ENCODE data around the gene GRM4. TPM values are rescaled to one million over a fixed set of nuclear protein-coding genes. Genes with fewer than 3 reads are reported as not detected.
A peak's percentile ranks its signal among the peaks of the same experiment; 100 is the strongest.

The GRM4 gene
- total RNA-seq, 2 experiments from 2014 or later = 0.27 TPM; not detected in 1

DNA sequence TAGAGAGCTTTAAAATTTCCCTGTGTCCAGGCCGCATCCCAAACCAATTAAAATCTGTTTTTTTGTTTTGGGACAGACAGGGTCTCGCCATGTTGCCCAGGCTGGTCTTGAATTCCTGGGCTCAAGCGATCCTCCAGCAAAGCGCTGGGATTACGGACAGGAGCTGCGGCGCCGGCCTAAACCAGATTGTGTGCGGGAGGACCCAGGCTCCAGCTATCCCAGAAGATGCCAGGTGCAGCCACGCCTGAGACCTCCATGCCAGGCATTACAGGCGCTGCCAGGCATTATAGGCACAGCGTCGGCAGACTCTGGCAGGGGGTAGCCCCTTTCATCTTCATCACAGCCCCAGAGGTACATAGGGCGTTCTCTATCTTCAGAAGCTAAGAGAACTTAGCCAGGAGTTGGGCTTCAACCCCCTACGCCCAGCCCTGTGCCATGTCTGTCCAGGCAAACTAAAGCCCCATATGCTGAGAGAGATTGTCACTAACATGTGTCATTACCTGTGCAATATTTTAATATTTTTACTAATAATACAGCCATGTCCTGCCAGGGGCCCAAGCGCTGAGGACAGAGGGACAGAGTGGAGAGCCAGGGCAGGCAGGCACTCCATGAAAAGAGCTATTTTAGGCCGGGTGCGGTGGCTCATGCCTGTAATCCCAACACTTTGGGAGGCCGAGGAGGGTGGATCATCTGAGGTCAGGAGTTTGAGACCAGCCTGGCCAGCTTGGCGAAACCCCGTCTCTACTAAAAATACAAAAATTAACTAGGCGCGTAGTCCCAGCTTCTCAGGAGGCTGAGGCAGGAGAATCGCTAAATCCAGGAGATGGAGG, 9.8 kb upstream of the GRM4 start:
- Mint-ChIP-seq H3K27ac (no peak overlapping the region), H3K27me3 (ENCODE audit: low read depth) (peaks cover 28% of the 10 kb centered on the region), H3K9me3 (peaks cover 10% of the 10 kb centered on the region), H3K36me3 (ENCODE audit: low read depth) (no peaks in the 10 kb centered on the region), H3K4me1 (ENCODE audit: low read depth) (peaks cover 8% of the 10 kb centered on the region), H3K4me3 (no peak overlapping the region)
- CTCF ChIA-PET = interaction anchor here (0.7 to 5.6 kb wide), 15 partner anchors 8 to 445 kb away, joined by 3 to 58 read pairs (median 3); partner anchors contain the start of gene UQCC2
- no peak for DNase-seq
- intact Hi-C loops (cut with micrococcal nuclease) = loop anchor here (2.0 to 10.0 kb wide), 4 partner anchors 301 to 441 kb away; partner anchors contain the start of genes IP6K3 and UQCC2

DNA sequence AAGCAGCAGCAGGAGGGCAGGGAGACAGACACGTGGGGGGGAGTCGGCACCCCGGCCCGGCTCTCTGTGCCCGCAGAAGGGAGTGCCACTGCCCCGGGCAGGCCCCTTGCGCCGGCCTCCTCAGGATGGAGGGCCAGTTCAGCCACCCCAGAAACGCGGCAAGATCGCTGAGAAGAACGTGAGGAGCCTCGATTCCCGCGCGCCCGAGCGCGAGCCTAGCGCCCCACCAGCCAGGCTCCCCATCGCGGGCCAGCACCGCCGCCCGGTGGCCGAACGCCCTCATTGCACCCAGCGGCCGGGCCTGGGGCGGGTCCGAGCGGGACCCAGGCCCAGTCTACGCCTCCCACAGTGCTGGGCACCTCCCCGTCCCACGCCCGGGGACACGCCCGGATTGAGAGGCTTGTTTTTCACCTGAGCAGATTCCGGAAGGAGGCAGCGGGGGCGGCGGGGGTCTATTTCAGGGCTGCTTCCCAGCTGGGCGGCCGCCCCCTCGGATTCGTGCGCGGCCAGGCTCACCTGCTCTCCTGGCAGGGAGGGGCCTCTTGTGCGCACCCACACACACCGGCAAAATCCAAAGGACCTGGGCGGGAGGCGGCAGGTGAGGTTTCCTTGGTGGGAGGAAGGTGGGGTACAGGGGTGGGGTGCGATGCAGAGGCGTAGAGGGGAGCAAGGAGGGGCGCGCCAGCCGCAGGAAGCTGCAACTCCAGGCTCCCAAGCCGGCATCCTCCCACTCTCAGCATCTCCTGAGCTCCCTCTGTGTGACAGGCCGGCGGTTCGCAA, 9.0 kb upstream of the GRM4 start:
- intact Hi-C loops (cut with micrococcal nuclease) = loop anchor here (1.0 to 10.0 kb wide), 5 partner anchors 100 to 440 kb away; partner anchors contain the start of genes IP6K3 and UQCC2
- CTCF ChIA-PET = interaction anchor here (0.7 to 5.6 kb wide), 18 partner anchors 8 to 481 kb away, joined by 3 to 58 read pairs (median 3); no protein-coding TSS in a partner anchor
- Mint-ChIP-seq H3K27ac (no peak overlapping the region), H3K27me3 (ENCODE audit: low read depth) (peaks cover 35% of the 10 kb centered on the region), H3K4me3 (no peak overlapping the region), H3K4me1 (ENCODE audit: low read depth) (peaks cover 8% of the 10 kb centered on the region), H3K9me3 (peaks cover 8% of the 10 kb centered on the region), H3K36me3 (ENCODE audit: low read depth) (no peaks in the 10 kb centered on the region)
- peak; percentile 67 for DNase-seq

DNA sequence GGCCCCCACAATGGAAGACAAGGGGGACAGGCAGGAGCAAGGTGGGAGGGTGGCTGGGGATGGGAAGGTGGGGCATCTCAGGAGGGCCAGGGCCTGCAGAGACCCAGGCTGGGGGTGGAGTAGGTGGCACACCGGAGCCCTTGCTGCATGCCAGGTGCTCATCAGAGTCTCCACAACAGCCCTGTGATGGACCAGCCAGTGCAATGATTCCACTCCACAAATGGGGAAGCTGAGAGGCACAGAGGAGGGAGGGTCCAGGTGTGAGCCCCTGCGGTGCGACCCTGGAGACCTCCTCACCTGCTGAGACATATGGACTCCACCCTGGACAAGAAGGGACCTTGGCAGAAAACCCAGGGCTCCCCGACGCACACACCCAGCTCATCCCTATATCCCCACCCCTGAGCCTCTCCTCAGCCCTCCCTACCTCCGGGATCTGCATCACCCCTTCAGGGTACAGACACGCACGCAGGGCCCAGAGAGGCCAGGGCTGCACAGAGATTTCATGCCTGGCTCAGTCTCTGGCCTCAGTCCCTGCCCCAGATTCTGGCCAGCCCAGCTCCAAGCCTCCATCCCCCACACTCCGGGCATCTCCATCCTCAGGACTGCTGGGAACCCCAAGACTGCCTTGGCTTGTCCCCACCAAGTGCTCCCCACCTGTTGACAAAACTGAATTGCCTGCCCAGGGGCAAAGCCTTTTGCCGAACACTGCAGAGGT, 7.1 kb upstream of the GRM4 start:
- intact Hi-C loops (cut with micrococcal nuclease) = loop anchor here (10.0 kb wide), 3 partner anchors 298 to 438 kb away; partner anchors contain the start of genes IP6K3 and UQCC2
- no peak for DNase-seq
- Mint-ChIP-seq H3K36me3 (ENCODE audit: low read depth) (no peaks in the 10 kb centered on the region), H3K4me3 (no peak overlapping the region), H3K27ac (no peak overlapping the region), H3K4me1 (ENCODE audit: low read depth) (peaks cover 8% of the 10 kb centered on the region), H3K27me3 (ENCODE audit: low read depth) (peaks cover 43% of the 10 kb centered on the region), H3K9me3 (no peaks in the 10 kb centered on the region)
- CTCF ChIA-PET = interaction anchor here (0.6 to 2.1 kb wide), 2 partner anchors 10 to 98 kb away, joined by 3 to 8 read pairs; no protein-coding TSS in a partner anchor

DNA sequence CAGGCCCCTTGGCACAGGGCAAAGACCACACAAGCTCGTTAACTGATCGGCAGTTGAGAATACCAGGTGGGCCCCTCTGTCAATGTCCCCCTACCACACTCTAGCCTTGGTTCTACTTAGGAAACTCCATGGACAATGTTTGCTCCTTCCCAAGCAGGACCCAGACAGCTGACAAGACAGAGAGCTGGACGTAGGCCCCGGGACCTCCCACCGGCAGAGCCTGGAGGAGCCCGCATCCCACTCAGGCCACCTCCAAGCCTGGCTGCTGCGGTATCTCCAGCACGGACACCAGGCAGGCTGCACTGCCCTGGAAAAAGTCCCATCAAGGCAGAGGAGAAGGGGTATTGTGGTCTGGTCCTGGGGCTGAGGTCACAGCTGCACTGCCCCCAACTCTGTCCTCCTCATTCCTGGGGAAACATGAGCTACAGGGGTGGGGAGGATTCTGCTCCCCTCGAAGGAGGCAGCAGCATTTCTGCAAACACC, 6.2 kb upstream of the GRM4 start:
- DNase-seq = no peak
- peaks cover 44% of the 10 kb centered on the region for H3K27me3 Mint-ChIP-seq (ENCODE audit: low read depth)
- intact Hi-C loops (cut with micrococcal nuclease) = loop anchor here (10.0 kb wide), 3 partner anchors 297 to 437 kb away; partner anchors contain the start of genes IP6K3 and UQCC2
- no peaks in the 10 kb centered on the region for H3K36me3 Mint-ChIP-seq (ENCODE audit: low read depth)
- CTCF ChIA-PET = interaction anchor here (2.1 kb wide), 1 partner anchor 97 kb away, joined by 8 read pairs; no protein-coding TSS in a partner anchor
- no peaks in the 10 kb centered on the region for H3K9me3 Mint-ChIP-seq
- H3K4me1 Mint-ChIP-seq (ENCODE audit: low read depth) = peaks cover 8% of the 10 kb centered on the region
- H3K4me3 Mint-ChIP-seq = no peak overlapping the region
- H3K27ac Mint-ChIP-seq = no peak overlapping the region

- no peak for DNase-seq
- no peaks in the 10 kb centered on the region for H3K9me3 Mint-ChIP-seq
- H3K27me3 Mint-ChIP-seq (ENCODE audit: low read depth) = peaks cover 44% of the 10 kb centered on the region
- peaks cover 8% of the 10 kb centered on the region for H3K4me1 Mint-ChIP-seq (ENCODE audit: low read depth)
- intact Hi-C loops (cut with micrococcal nuclease) = loop anchor here (10.0 kb wide), 3 partner anchors 297 to 437 kb away; partner anchors contain the start of genes IP6K3 and UQCC2
- H3K36me3 Mint-ChIP-seq (ENCODE audit: low read depth) = no peaks in the 10 kb centered on the region
- no peak overlapping the region for H3K4me3 Mint-ChIP-seq
- H3K27ac Mint-ChIP-seq = no peak overlapping the region
- CTCF ChIA-PET = interaction anchor here (2.1 kb wide), 1 partner anchor 97 kb away, joined by 8 read pairs; no protein-coding TSS in a partner anchor
Observed at GRCh38 chr6:34151321-34152041, 5.6 kb upstream of the GRM4 start.

DNA sequence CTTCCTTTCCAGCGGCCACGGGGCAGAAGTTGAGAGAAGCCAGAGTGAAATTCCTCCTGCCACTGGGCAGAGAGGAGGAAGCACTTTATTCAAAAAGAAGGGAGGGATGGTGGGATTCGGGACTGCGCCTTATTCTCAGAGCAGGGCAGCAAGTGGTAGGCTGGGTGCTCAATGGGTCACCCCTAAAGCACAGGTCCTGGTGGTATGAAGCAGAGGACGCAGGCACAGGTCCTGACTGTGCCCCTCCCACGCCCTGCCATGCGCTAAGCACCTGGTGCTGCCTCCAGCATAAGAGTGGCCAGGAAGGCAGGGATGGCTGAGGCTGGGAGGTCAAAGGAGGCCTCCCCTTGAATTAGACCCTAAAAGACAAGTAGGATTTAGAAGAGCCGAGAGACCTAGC, 4.9 kb upstream of the GRM4 start:
- no peaks in the 10 kb centered on the region for H3K9me3 Mint-ChIP-seq
- no peaks in the 10 kb centered on the region for H3K36me3 Mint-ChIP-seq (ENCODE audit: low read depth)
- H3K4me1 Mint-ChIP-seq (ENCODE audit: low read depth) = peaks cover 10% of the 10 kb centered on the region
- no peak overlapping the region for H3K27ac Mint-ChIP-seq
- peaks cover 51% of the 10 kb centered on the region for H3K27me3 Mint-ChIP-seq (ENCODE audit: low read depth)
- CTCF ChIA-PET = no interaction called here
- intact Hi-C loops (cut with micrococcal nuclease) = loop anchor here (10.0 kb wide), 3 partner anchors 296 to 436 kb away; partner anchors contain the start of genes IP6K3 and UQCC2
- no peak overlapping the region for H3K4me3 Mint-ChIP-seq
- no peak for DNase-seq

DNA sequence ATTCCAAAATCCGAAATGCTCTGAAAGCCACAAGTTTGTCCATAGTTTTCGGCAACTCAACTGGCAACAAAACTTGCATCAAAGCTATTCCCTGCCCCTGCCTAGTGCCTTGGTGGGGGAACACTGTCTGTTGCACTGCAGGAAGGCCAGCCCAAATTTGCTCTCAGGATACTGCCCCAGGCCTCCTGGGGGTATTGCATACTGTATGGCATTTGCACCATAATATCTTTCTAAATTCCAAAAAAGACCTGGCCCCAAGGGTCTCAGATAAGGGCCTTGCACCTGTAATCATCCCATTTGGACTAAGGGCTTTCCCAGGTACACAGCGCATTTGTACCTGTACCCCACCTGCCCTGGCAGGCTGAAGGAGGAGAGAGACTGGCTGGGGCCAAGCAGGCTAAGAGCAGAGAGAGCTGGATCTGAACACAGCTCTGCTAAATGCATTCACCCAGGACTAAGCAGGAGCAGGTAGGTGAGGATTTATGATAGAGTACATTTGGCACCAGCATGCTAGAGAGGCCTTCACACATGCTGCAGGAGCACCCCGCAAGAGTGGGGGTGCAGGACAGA, 4.0 kb upstream of the GRM4 start:
- intact Hi-C loops (cut with micrococcal nuclease) = loop anchor here (10.0 kb wide), 3 partner anchors 295 to 435 kb away; partner anchors contain the start of genes IP6K3 and UQCC2
- no peak overlapping the region for H3K27ac Mint-ChIP-seq
- peaks cover 10% of the 10 kb centered on the region for H3K4me1 Mint-ChIP-seq (ENCODE audit: low read depth)
- H3K27me3 Mint-ChIP-seq (ENCODE audit: low read depth) = peaks cover 54% of the 10 kb centered on the region
- CTCF ChIA-PET = interaction anchor here (1.5 kb wide), 1 partner anchor 95 kb away, joined by 4 read pairs; no protein-coding TSS in a partner anchor
- no peak overlapping the region for H3K4me3 Mint-ChIP-seq
- DNase-seq = no peak
- H3K9me3 Mint-ChIP-seq = no peaks in the 10 kb centered on the region
- no peaks in the 10 kb centered on the region for H3K36me3 Mint-ChIP-seq (ENCODE audit: low read depth)

- no peak overlapping the region for H3K27ac Mint-ChIP-seq
- peaks cover 56% of the 10 kb centered on the region for H3K27me3 Mint-ChIP-seq (ENCODE audit: low read depth)
- no peaks in the 10 kb centered on the region for H3K36me3 Mint-ChIP-seq (ENCODE audit: low read depth)
- peaks cover 8% of the 10 kb centered on the region for H3K4me1 Mint-ChIP-seq (ENCODE audit: low read depth)
- DNase-seq = no peak
- H3K4me3 Mint-ChIP-seq = no peak overlapping the region
- intact Hi-C loops (cut with micrococcal nuclease) = no loop called here
- CTCF ChIA-PET = interaction anchor here (1.5 kb wide), 1 partner anchor 95 kb away, joined by 4 read pairs; no protein-coding TSS in a partner anchor
- no peaks in the 10 kb centered on the region for H3K9me3 Mint-ChIP-seq
Observed at GRCh38 chr6:34149452-34149810, 3.5 kb upstream of the GRM4 start.

DNA sequence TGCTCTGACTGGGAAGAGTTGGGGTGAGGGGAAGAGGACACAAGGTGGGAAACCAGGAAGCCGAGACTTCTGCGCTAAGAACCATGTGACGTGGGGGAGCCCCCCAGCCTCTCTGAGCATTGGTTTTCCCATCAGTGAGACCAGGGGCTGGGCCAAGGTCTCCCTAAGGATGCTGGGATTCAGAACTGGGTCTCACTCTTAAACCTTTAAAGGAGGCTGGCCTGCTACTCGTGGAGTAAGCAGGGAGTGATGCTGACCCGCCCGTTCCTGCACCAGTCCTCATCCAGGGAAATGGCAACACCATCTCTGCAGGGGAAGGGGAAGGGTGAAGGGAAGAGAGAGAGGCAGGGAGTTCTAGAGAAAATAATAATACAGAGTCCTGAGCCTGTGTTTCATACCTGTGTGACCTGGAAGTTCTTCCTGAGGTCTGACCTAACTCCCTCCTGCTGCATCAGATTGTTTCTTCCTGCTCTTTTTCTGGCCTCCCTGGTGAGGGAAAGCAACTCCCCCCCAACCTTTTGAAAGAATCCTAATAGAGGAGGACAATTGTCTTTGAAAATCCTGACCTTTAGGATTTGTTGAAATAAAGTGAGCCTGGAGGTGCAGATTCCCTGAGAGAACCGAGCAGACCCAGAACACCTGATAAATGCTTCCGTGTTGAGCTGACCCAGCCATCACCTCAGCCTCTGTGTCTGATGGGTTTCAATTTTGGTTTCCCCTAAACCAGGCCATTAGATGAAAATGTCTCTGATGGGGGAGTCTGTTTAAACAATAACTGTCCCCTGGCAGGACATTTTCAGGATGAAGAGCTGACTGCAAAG, 3.0 kb upstream of the GRM4 start:
- intact Hi-C loops (cut with micrococcal nuclease) = no loop called here
- no peak for DNase-seq
- Mint-ChIP-seq H3K4me3 (no peak overlapping the region), H3K27me3 (ENCODE audit: low read depth) (peaks cover 53% of the 10 kb centered on the region), H3K27ac (no peak overlapping the region), H3K9me3 (no peaks in the 10 kb centered on the region), H3K4me1 (ENCODE audit: low read depth) (peaks cover 2% of the 10 kb centered on the region), H3K36me3 (ENCODE audit: low read depth) (no peaks in the 10 kb centered on the region)
- CTCF ChIA-PET = interaction anchor here (1.5 kb wide), 1 partner anchor 94 kb away, joined by 4 read pairs; no protein-coding TSS in a partner anchor

GRCh38 chr6:34147906-34148630, 2.2 kb upstream of the GRM4 start:
- Mint-ChIP-seq H3K27ac (no peak overlapping the region), H3K27me3 (ENCODE audit: low read depth) (peaks cover 58% of the 10 kb centered on the region), H3K4me1 (ENCODE audit: low read depth) (peaks cover 8% of the 10 kb centered on the region), H3K9me3 (no peaks in the 10 kb centered on the region), H3K36me3 (ENCODE audit: low read depth) (no peaks in the 10 kb centered on the region), H3K4me3 (no peak overlapping the region)
- DNase-seq = no peak
- CTCF ChIA-PET = interaction anchor here (1.4 kb wide), 1 partner anchor 93 kb away, joined by 4 read pairs; no protein-coding TSS in a partner anchor
- intact Hi-C loops (cut with micrococcal nuclease) = no loop called here
